HCT116 (cell line): ENCODE results near the gene ZNF490.

ENCODE experiments used
- POLR2A ChIP-seq: IDR thresholded peaks from 2 replicates; pipeline ENCODE4 v1.7.0; 2011; ENCODE audit warnings: borderline replicate concordance; ENCODE audit not compliant: insufficient read depth, insufficient read length; ENCODE audit errors: extremely low read depth
- SRF ChIP-seq: IDR thresholded peaks from 2 replicates; pipeline ENCODE4 v1.6.1; 2012; ENCODE audit warnings: low read depth

- TF ChIP-seq POLR2A (no peak), SRF (no peak)
Measured at GRCh38 chr19:12543855-12544254, 66.8 kb downstream of the ZNF490 start.
